Mucosa of rectum (tissue), 2 donors: ENCODE data around the gene PAF1.
A peak's percentile ranks its signal among the peaks of the same experiment; 100 is the strongest.
"Not testable (repeated sequence)": the region's sequence is repeated elsewhere in the genome, so short reads cannot be mapped to it uniquely, and the experiment has no call there.

ENCODE experiments used
- H3K27ac ChIP-seq, 2 donors: one replicate each; pipeline ENCODE4 v1.7.0; 2013; ENCODE audit warnings: inconsistent platforms in 2 of 2, low read depth in 2 of 2, low read length in 2 of 2
- H3K27me3 ChIP-seq, 2 donors: one replicate each; pipeline ENCODE4 v1.7.0; 2013; ENCODE audit warnings: low read length in 2 of 2; ENCODE audit not compliant: control insufficient read depth in 2 of 2, insufficient read depth in 2 of 2
- H3K36me3 ChIP-seq, 2 donors: one replicate each; pipeline ENCODE4 v1.7.0; 2013; ENCODE audit warnings: low read length in 2 of 2; ENCODE audit not compliant: control insufficient read depth in 2 of 2, insufficient read depth in 2 of 2
- H3K4me1 ChIP-seq, 2 donors: one replicate each; pipeline ENCODE4 v1.7.0; 2013; ENCODE audit warnings: low read length in 2 of 2, mild to moderate bottlenecking in 1 of 2; ENCODE audit not compliant: control insufficient read depth in 2 of 2, insufficient read depth in 2 of 2
- H3K4me3 ChIP-seq, 2 donors: one replicate each; pipeline ENCODE4 v1.7.0; 2013; ENCODE audit warnings: low read length in 2 of 2
- H3K9ac ChIP-seq, 2 donors: one replicate each; pipeline ENCODE4 v1.7.0; 2013; ENCODE audit warnings: low read length in 2 of 2, low read depth in 1 of 2, mild to moderate bottlenecking in 1 of 2
- H3K9me3 ChIP-seq, 2 donors: one replicate each; pipeline ENCODE4 v1.7.0; 2013; ENCODE audit warnings: low read length in 2 of 2; ENCODE audit not compliant: control insufficient read depth in 2 of 2
- donor health status: healthy.
- donor health status: Normal muscosa, but diverticular disease.

The PAF1 gene

DNA sequence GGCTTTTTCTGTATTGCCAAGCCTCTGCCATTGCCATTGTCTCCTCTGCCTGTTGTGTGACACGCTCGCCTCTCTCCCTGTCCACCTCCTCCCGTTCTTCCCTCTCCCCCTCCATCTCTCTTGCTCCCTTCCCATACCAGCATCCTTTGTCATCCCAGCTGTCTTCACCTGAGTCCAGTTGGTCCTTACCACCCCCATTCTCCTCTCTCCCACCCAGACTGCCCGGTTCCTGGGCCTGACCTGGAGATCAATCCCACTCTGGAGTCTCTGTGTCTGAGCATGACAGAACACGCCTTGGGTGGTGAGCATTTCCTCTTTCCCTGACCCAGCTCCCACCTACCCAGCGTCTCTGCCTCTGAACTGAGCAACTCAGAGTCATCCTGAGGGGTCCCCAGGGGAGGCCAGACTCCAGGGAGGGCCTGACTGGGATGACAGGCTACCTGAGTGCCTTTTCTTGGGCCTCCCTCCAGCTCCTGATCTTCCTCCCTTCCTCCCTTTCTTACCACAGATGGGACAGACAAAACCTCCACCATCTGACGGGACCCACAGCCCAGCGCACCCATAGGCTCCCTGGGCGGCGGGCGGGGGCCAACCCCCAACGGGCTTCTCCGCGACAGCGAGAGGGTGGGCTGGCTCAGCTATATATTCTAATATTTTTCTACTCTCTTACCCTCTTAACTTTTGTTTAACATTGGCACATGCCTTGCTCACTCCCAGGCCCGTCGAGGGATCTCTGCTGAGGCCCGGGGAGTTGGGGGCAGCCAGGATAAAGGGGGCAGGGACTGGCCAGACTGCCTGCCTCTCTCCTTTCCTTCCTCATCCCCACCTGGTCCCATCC is 7.7 kb downstream of the PAF1 start:
- Histone ChIP-seq H3K4me1 (no peaks in the 10 kb centered on the region), H3K27ac (no peak overlapping the region), H3K9me3 (no peaks in the 10 kb centered on the region), H3K4me3 (no peak overlapping the region), H3K9ac (no peak overlapping the region), H3K36me3 (peaks cover 62 to 82% of the 10 kb centered on the region in 2 donors), H3K27me3 (no peaks in the 10 kb centered on the region)

DNA sequence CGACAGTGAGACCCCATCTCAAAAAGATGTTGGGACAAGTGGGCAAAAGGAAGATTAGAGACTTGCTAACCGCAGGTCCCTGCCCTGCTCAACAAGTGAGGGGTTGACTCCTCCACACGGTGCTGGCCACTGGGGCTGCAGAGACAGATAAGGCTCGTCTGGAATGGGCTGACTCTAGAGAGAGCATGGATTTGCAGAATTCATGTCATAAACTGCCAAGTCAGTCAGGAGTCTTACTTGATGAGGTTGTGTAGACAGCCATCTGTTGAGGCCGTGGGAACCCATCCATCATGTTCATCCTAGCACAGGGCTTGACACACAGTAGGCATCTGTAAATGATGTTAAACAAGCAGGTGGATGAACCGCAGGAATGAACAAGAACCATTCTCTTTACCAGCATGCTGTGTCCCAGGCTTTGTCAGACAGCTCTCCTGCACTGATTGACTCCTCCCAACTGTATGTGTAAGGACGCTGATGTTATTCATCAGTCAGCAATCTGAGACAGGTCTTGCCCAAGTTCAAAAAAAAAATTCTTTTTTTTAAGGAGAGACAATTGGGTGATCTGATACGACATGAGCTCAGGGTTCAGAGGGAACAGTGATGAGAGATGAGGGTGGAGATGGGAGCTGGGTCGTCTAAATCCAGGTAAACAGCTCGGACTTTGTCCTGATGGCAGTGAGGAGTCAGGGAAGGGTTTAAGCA is 8.8 kb downstream of the PAF1 start:
- no peak overlapping the region for H3K9ac ChIP-seq
- H3K36me3 ChIP-seq = peaks cover 69 to 86% of the 10 kb centered on the region in 2 donors

DNA sequence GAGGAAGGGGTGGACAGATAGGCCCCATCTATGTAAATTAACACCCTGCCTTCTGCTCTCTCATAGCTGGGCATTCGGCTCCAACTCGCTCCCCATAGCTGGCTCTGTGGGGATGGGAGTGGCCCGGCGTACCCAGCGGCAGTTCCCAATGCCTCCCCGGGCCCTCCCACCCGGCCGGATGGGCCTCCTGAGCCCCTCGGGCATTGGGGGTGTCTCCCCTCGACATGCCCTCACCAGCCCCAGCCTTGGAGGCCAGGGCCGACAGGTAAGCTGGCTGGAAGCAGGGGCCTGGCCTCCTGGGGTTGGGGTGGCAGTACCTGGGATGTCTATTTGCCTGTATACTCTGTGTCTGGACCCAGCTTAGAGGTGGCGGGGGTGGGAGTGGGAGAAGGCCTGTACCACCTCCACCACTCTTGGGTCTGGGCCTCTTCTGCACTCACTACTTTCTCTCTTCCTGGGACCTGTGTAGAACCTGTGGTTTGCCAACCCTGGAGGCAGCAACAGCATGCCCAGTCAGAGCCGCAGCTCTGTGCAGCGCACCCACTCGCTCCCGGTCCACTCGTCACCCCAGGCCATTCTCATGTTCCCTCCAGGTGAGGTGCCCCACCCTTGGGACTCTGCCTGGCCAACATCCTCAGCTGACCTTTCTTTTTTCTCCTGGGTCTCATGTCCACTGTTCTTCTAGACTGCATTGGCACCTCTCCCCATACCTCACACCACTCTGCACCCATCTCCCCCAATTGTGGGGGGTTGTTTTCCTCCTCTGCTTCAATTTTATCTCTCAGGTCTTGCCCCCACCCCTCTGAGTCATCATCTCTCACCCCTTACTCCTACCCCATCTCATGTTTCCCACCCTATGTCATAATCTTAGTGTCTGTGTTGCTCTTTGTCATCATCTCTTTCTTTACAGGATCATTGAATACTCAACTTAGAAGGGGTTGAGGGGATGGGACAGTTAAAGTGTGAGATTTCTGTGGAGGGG is 10.1 kb downstream of the PAF1 start:
- H3K36me3 ChIP-seq = peaks cover 69 to 86% of the 10 kb centered on the region in 2 donors

More for the DNA sequence above, 8.8 kb downstream of the PAF1 start:
- Histone ChIP-seq H3K27me3 (no peaks in the 10 kb centered on the region), H3K9me3 (no peaks in the 10 kb centered on the region), H3K27ac (no peak overlapping the region), H3K4me3 (no peak overlapping the region), H3K4me1 (no peaks in the 10 kb centered on the region)

DNA sequence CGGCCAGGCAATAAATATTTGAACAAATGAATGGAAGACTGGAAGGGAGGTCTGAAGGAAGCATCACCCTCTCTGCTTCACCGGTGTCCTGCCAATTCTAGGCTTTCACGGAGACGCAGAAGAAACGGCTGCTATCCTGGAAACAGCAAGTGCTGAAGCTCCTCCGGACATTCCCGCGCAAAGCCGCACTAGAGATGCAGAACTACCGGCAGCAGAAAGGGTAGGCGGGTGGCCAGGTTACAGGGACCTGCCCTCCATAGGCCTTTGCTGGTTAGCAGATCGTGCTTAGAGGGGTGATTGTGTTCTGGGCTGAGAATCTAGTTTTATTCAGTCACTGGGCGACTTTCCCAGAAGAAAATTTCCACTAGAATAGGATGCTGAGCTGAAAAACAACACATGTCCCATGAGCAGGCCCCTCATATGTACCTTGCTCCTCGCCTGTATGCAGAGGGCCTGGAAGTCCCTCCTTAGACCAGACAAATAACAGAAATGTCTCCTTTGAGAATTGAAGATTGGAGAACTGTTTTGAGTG is 11.0 kb downstream of the PAF1 start:
- Histone ChIP-seq H3K4me1 (no peaks in the 10 kb centered on the region), H3K27ac (no peak overlapping the region), H3K4me3 (no peak overlapping the region), H3K36me3 (peaks cover 66 to 86% of the 10 kb centered on the region in 2 donors), H3K9ac (no peak overlapping the region), H3K27me3 (no peaks in the 10 kb centered on the region), H3K9me3 (no peaks in the 10 kb centered on the region)

More for the DNA sequence above, 10.1 kb downstream of the PAF1 start:
- H3K27me3 ChIP-seq = no peaks in the 10 kb centered on the region
- H3K9ac ChIP-seq = no peak overlapping the region
- H3K4me1 ChIP-seq = no peaks in the 10 kb centered on the region
- H3K4me3 ChIP-seq = no peak overlapping the region
- no peaks in the 10 kb centered on the region for H3K9me3 ChIP-seq
- H3K27ac ChIP-seq = no peak overlapping the region

DNA sequence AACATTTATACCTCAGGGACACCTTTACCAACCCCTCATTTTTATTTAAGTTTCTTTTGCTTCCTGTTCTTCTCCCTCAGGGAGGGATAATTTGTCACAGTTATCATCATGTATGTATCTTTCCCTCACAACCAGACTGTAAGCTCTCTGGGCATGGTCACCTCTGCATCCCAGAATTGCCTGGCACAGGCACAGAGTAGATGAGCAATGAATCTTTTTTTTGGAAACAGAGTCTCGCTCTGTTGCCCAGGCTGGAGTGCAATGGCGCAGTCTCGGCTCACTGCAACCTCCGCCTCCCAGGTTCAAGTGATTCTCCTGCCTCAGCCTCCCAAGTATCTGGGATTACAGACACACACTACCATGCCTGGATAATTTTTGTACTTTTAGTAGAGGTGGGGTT is 11.5 kb downstream of the PAF1 start:
- not testable (repeated sequence) for H3K27ac ChIP-seq, H3K9me3 ChIP-seq, H3K27me3 ChIP-seq, H3K4me3 ChIP-seq, H3K4me1 ChIP-seq, H3K9ac ChIP-seq
- peaks cover 67 to 85% of the 10 kb centered on the region in 2 donors for H3K36me3 ChIP-seq

DNA sequence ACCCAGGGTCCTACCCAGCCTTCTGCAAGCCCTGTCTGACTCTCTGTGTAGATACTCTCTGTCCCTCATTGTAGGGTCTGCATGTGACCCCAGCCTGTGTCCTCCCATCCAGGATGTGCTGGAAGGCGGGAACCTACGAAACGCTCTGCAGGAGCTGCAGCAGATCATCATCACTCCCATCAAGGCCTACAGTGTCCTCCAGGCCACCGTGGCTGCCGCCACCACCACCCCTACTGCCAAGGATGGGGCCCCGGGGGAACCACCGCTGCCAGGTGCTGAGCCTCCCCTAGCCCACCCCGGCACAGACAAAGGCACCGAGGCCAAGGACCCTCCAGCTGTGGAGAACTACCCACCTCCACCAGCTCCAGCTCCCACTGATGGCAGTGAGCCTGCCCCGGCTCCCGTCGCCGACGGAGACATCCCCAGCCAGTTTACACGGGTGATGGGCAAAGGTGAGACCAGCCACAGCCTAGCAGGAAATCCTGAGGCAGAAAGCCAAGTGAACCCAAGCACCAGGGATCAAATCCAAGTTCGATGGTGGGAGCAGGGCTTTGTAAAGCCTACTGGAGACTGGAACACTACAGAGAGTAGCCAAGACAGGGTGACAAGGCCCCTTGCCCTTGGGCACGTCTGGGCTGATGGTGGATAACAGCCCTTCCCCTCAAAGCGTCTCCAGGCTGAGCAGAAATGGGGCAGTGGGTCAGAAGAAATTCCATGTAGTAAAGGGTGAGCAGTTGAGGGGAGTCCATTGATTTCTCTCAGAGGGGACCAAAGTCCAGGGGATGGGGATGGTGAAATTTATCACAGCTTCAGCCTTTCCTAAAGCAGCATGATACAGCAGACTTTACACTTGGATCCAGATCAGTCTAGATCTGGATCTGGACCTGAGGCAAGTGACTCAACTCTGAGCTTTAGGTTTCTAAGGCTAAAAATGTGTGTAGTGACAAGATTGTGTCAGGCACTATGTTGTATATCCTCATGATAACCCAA is 13.2 kb downstream of the PAF1 start:
- no peak overlapping the region for H3K27ac ChIP-seq
- H3K36me3 ChIP-seq = peaks cover 65 to 72% of the 10 kb centered on the region in 2 donors
- no peaks in the 10 kb centered on the region for H3K27me3 ChIP-seq
- H3K4me1 ChIP-seq = peaks cover 7% of the 10 kb centered on the region in 2 donors
- H3K9ac ChIP-seq = no peak overlapping the region
- H3K4me3 ChIP-seq = no peak overlapping the region
- no peaks in the 10 kb centered on the region for H3K9me3 ChIP-seq

DNA sequence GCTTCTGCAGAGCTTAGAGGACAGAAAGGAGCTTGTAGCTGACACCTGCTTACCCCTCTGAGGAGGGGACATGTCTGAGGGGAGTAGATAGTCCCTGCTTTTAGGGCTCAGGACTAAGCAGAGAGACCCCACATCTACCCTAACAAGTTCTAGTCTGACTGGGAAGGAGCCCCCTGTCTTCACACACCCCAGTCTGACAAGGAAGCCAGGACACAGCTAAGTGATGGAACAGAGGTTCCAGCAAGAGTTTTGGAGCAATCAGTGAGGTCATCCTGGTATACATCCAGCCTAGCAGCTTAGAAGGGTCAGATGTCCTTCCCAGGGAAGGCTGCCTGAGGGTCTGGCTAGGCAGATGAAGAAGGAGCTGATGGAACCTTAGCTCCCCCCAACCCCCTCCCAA is 15.0 kb downstream of the PAF1 start:
- no peaks in the 10 kb centered on the region for H3K9me3 ChIP-seq
- H3K4me3 ChIP-seq = no peak overlapping the region
- no peak overlapping the region for H3K27ac ChIP-seq

DNA sequence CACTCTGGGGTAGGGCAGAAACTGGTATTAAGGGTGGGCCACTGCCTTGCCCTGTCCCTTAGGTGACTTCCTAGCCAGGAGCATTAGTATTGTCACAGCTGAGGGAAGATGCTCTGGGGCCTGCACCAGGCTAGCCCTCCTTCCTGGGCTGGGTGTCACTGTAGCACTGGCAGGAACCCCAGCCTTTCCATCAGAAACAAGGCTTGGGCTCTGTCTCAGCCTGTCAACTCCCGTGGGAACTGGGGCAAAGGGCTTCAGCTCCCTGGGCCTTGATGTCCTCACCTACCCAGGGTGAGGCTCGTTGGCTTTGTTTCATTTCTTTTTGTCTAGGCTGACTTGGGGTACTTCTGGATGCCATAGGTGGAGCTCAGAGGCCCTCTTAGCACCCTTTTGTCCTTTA is 18.0 kb downstream of the PAF1 start:
- Histone ChIP-seq H3K9me3 (no peaks in the 10 kb centered on the region), H3K27me3 (no peaks in the 10 kb centered on the region), H3K9ac (peak overlapping the region in 1 of 2 donors; percentile 32), H3K4me3 (no peak overlapping the region), H3K4me1 (peaks cover 8 to 10% of the 10 kb centered on the region in 2 donors), H3K27ac (peak overlapping the region; percentile 77 to 83), H3K36me3 (peaks cover 59 to 60% of the 10 kb centered on the region in 2 donors)

More for the DNA sequence above, 15.0 kb downstream of the PAF1 start:
- Histone ChIP-seq H3K4me1 (peaks cover 8 to 10% of the 10 kb centered on the region in 2 donors), H3K9ac (no peak overlapping the region), H3K36me3 (peaks cover 61 to 62% of the 10 kb centered on the region in 2 donors), H3K27me3 (no peaks in the 10 kb centered on the region)
